Dedifferentiated amniotic fluid mesenchymal stem cell (primary cell): ENCODE measurements around the gene TINCR.

Experiments
- DNase-seq: peaks from one replicate; pipeline ENCODE4 v3.0.0-alpha.2; 2016; ENCODE audit errors: extremely low spot score

The TINCR gene

DNA sequence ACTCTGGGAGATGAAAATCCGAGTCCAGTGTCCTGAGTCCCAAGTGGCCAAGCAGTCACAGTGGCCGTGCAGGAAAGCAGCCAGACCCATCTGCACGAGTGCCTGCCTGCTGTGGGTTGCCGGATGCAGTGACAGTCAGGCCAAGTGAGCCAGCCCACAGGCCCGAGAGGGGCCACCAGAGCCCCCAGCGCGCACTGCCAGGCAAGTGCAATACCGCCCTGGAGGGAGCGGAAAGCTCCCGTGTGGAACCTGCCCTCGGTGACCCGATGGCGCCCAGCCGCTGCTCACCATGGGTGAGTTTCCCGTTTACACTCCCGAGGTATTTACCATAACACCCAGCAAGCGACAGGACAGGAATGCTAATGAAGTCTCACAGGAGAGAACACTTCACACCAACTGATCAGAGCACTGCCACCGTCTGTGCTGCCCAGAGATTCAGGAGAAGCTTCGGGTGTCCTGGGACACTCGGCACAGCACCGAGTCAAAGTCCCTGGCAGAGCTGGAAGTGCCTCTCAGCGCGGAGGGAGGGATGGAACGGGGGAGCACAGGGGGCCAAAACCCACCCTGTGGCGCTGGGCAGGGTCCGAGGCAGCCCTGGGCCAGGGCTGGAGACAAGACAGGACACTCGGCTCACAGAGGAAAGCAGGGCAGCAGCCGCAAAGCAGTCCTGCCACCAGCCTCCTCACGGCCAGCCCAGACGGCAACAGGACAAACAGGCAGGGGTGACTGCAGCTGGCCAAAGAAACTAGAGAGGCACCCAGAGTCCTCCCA, 21.3 kb upstream of the TINCR start:
- no peak for DNase-seq

DNA sequence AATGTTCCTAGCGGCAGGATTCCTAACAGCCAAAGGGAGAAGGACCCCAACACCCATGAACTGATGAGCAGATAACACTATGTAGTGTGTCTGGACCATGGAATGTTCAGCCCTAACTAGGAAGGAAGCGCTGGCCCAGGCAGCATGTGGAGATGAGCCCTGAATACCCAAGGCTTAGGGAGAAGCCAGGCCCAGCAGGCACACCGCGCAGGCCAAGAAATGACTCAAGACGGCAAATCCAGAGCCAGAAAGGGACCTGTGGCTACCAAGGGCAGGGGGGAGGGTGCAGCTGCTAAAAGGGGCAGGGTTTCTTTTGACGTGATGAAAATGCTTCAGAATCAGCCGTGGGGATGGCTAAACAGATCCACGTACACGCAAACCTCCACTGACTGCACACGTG, 20.7 kb upstream of the TINCR start:
- DNase-seq, result no peak

DNA sequence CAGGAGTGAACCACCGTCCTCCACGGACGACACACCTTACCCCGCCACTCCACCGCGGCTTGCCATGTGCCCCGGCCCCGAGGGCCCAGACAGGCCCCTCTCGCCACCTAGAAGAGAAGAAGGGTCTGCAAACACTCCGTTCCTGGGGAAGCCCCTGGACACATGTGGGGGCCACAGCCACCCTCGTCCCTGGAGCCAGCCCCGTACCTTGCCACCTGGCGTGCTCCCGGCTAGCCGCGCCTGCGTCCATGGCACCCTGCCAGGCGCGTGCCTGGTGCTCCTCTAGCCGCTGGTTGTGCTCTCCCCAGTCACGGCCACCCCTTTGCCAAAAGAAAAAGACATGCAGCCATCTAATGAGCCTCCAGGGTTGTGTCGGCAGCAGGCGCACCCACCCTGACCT, 19.9 kb upstream of the TINCR start:
- no peak for DNase-seq

DNA sequence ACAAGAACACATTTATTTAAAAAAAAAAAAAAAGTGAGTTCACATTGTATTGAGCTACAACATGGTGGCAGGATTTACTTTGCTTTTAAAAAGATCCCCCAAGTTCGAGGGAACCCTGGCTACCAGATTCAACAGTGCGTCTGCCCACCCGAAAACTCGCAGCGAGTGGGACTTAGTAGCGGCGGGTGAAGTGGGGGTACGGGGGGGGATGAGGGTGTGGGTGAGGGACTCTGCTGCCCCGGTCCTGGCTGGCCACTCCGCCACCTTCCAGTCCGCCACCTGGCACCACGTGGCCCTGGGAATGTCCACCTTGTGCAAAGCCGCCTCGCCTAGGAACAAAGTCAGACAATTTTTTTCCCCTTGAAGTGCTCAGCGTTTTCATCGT, 19.3 kb upstream of the TINCR start:
- no peak for DNase-seq

DNA sequence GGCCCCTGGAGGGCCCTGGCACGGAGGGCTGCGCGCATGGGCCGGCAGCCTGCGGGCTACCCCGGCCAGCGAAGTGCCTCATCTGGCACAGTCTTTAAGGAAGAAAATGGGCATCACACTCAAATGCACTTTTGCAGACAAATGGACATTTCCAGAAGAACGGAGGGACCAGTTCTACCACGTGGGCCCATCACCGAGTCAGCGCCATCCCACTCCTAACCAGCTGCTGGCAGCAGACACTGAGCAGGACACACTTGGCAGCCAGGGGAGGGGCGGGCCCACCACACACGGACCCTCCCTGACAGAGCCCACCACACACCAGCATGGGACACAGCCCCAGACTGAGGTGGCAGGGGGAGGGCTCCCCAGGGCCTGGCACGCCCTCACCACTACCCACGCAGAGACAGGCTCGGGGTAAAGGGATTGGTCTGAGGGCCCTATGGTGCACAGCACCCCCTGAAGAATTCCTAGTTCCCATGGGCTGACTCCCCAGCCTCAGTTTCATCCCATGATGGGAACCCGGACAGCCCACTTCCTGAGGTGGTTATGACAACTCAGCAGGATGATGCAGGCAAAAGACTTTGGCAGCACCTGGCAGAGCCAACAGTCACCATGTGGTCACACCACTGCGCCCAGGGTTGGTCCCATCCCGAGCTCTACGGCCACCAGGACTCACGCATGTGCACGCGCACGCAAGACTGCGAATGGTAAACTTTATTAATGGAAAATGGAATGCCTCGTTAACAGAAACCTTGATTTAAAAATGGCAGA, 18.7 kb upstream of the TINCR start:
- no peak for DNase-seq

DNA sequence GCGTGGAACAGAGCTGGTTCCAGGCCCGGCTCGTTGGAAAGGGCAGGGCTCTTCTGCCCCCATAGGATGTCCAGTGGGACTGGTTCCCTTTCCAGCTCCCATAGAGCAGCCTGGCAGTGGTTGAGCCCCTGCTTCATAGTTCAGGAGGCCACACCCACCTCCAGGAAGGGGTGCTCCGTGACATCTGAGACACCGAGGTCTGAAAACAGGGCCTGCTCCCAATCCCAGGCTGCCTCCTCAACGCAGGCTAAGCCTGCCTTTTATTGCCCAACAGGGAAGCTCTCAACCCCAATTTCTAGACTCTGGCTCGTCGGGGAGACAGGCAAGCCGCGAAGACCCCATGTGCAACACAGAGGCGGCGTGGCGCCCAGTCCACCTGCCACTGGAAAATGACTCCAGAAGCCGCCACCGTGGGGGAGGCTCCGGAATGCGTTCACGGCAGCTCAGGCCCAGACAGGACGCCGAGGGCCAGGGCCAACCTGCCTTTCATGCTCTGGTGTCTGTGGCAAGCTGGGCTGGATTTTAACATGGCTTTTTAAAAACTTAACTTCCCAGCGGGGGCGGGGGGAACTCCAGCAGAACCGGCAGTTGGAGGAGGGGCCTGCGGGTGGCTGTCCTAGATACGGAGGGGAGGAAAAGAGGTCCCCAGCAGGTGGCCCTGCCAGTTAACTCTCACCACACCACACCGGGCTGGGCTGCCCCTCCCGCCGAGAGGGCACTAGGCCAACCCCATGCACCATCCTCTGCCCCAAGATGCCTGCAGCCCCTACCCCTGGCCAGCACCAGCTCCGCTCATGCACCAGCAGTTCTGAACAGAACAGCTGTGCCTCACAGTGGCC, 17.9 kb upstream of the TINCR start:
- no peak for DNase-seq

DNA sequence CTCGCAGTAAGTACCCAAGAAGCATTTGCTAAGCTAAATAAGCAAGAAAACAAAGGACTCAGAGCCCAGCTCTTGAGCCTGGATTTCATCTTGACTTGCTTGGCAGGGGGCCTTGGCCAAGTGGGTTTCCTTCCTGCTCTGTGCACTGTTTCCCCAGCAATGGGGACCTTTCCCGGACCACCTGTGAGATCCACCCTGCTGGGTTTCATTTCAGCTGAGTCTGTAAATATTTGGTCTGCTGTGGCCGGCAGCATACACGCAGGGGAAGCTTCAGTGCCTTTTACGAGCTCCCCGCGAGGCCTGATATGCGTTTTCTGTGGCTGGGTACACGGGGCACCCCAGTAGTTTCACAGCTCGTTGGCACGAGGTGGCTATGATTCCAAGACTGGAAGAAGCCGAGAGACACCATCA, 12.4 kb upstream of the TINCR start:
- no peak for DNase-seq

DNA sequence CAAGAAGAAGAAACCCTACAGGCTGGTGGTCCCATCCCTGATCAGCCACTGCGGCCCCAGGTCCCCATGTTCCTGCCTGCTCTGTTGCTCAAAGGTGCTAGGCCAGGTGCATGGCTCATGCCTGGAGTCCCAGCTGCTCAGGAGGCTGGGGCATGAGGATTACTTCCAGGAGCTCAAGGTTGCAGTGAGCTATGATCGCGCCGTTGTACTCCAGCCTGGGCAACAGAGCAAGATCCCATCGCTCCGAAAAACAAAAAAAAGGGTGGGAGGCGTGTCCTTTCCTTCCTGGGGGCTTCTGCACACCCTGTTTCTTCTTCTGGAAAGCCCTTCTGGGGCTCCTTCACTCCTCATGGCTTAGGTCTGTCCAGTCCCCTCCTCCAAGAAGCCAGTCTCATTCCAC, 11.9 kb upstream of the TINCR start:
- no peak for DNase-seq

DNA sequence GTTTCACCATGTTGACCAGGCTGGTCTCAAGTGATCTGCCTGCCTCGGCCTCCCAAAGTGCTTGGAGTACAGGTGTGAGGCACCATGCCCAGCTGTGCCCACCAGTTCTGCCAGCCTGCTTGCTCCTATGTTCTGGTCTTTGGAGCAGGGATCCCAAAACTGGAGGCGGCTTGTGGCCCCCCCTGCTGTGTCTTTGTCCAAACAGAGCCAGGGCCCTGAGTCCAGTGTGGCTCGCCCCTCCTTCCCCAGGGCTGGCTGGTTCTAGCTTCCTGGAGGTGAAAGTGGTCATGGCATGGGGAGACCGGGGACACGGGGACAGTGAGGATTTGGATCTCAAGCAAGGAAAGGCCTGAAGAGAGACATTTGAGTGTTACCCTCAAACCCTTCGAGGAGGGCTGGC, 11.5 kb upstream of the TINCR start:
- DNase-seq, result no peak

DNA sequence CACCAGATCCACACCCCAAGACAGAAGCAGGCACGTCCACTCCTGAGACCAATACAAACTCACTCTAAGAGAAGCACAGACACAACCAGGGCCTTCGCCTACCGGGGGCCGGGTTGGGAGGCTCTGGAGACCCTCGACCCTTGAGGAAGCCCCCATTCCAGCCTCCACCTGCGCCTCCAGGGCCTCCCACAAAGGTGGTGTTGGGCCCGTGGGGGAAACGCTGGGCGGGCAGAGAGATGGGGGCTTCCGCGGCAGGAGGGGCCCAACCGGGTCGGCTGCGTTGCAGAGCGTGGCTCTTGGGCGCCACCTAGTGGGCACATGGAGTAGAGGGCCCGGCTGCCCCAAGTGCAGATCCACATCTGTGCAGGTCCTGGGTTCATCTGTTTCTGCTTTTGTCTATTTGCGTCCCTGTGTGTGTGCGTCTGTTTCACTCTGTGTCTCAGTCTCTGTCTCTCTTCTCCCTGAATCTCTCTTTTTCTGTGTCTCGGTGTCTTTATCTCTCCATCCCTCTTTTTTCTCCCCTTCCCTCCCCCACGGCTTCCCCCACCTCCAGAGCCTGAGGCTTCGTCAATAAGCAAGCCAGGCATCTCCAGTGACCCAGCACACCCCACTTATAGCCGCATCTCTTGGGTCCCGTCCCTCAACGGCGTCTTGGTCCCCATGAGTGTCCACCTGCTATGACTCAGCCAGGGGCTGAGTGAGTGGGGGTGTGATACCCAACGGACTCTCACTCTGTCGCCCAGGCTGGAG, 10.5 kb upstream of the TINCR start:
- no peak for DNase-seq

DNA sequence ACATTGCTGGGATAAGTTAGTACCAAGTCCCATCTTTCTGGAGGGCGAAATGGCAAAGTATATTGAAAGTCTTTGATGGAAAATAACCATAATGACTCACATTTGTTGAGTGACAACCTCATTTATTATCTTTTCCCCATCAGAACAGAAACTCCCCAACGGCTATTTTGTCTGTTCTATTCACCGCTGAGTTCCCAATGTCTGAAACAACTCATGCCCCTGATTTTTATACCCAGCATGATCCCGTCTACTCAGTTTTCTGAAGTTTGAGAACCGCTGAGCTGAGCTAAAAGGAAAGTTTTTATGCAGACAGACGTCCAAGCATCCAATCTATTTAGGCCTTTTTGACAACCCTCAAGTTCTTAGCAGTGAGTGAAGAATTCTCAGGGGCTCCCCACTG, 7.8 kb upstream of the TINCR start:
- DNase-seq, result no peak

DNA sequence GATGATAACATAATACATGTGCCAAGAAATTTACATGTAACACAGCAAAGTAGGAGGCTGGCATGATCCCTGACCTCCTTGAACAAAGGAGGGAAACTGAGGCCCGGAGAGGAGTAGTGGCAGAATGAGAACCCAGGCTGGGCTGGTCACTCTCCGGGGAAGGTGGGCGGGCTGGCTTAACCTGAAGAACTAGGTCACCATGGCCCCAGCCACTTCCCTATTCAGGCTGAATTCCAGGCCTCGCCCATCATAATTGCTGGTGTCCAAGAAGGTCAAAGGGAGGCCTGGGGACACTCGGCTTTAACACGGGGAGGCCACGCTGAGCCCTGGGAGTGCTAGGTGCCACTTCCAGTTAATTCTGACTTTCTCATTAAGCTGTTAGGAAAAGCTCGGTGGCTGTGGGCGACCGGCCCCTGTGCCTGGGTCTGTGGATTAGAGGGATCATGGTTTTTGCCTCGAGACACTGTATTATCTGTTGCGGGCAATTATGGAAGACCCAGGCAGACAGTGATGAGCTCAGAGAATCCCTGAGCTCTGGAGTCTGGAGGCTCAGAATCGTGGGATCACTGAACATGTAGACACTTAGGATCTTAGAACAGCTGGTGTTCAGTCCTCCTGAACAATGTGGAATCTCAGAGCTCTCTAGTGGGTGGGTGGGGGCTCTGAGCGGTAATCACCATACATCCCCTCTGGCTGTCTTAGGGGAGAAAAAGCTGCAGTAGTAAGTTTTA, 5.0 kb upstream of the TINCR start:
- DNase-seq, result no peak

DNA sequence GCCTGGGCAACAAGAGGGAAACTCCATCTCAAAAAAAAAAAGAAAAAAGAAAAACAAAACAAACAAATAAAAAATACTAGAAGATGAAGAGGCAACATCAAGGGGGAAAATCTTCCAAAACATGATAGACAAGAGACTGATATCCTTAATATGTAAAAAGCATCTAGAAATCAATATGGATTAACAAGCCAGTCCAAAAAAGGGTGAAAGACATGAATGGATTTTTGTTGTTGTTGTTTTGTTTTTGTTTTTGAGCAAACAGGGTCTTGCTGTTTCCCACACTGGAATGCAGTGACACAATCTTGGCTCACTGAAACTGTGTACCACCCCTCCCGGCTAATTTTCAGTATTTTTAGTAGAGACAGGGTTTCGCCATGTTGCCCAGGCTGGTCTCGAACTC, 4.0 kb upstream of the TINCR start:
- DNase-seq, result no peak

DNA sequence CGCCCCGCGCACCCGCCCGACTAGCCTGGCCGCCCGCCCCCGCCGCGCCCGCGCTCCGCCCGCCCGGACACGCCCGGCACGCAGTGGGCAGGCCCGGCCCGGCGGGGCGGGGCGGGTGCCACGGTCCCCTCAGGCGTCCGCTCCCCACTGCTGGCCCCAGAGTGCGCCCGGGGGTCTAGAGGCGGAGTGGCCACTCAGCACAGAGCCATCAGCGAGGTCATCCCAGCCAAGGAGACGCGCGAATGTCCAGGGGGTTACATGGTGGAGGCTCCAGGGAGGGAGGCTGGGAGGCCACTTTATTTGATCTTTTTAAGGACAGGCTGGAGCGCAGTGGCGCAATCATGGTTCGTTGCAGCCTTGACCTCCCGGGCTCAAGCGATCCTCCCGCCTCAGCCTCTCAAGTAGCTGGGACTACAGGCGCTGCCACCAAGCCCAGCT, 236 bp upstream of the TINCR start:
- no peak for DNase-seq

DNA sequence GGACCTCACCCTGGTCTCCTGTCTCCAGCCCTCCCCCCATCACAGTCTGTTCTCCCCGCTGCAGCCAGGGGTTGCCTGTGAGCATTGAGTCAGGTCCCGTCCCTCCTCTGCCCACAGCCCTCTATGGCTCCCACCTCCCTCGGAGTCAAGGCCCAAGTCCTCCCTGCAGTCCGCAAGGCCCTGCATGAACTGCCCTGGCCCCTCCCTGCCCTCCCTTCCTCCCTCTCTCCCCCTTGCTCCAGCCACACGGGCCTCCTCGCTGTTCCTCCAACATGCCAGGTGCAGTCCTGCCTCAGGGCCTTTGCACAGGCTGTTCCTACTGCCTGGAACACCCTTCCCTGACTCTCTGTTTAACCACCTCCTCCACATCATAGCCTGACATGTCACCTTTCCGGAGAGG, 2.8 kb downstream of the TINCR start:
- no peak for DNase-seq

DNA sequence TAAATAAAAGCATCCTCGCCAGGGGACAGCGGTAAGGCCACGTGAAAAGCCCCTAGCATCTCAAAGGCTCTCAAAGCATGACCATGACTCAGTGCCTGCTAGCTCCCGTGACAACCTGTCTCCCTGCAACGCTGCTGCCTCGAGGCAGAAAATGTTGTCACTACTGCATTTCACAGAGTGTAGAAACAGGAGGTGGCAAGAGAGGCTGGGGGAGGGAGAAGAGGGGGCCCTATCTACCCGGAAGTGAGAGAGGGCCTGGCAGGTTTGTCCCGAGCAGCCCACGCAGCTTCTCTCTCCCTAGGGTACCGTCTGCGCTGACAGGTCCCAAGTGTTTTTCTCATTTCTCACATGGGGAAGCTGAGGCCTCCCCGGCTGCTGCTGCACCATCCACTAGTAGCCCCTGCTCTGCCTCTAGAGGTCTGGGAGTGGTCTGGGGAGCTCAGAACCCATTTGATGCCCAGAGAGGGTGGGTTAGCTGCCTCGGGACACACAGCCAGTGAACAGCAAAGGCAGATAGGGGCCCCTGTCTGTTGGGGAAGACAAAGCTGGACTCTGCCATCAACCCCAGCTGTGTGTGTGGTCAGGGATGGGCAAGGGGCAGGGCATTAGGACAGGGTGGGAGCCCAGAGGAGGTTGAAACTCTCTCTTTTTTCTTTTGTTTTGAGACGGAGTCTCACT, 3.7 kb downstream of the TINCR start:
- DNase-seq, result no peak

DNA sequence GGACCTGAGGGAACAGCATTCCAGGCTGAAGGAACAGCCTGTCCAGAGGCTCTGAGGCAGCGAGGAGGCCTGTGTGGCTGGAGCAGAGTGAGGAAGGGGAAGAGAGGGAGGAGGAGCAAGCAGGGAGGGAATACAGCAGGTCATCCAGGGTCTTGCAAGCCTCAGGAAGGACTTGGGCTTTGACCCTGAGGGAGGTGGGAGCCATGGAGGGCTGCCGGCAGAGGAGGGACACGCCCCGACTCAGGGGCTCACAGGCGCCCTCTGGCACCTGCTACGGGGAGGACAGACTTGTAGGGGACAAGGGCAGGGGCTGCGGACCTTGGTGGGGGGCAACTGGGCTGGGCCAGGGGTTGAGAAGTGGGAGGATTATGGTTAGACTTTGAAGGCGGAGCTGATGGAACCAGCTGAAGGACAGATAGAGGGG, 4.7 kb downstream of the TINCR start:
- DNase-seq, result no peak

DNA sequence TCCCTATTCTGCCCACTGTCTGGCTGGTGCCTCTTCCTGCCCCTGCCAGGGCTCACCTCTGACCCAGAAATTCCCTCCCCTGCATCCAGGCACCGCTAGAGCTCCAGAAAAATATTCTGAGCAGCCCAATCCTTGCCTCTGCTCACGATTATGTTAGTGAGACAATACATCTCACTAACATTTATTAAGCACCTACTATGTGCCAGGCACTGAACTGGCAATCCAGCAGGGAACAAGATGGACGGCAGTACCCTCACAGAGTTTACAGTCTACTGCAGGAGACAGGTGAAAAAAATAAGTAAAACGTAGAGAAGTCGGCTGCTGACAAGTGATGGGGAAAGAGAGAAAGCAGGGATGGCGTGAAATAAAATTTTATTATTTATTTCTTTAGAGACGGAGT, 5.5 kb downstream of the TINCR start:
- DNase-seq, result no peak

DNA sequence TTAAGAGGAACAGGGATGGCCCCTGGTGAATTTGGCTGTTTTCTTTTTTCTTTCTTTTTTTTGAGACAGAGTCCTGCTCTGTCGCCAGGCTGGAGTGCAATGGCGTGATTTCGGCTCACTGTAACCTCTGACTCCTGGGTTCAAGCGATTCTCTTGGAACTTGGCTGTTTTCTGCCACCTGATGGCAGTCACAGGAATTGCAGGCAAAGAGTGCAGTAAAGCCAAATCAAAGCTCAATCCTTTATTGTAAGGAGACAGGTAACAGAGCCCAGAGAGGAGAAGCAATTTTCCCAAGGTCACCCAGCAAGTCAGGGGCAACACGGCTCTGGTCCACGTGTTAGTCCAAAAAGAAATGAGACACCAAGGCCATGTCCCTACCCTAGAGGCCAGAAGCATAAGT, 6.2 kb downstream of the TINCR start:
- DNase-seq, result no peak

DNA sequence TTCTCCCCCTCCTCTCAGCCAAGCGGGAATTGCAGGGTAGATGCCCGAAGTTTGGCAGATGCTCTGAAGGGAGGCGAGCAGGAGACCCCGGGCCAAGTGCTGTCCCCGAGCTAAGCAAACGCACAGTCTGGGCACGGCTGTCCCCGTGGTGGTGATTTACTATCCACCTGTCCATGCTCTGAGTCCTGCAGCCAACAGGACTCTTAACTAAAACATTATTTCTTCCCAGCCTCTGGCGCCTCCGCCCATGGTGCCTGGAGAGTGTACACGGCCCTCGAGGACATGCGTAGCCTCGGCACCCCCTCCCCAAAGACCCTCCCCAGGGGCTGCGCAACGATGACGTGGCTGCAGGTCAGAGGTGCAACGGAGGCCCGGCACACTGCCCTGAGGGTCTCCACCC, 7.6 kb downstream of the TINCR start:
- no peak for DNase-seq

DNA sequence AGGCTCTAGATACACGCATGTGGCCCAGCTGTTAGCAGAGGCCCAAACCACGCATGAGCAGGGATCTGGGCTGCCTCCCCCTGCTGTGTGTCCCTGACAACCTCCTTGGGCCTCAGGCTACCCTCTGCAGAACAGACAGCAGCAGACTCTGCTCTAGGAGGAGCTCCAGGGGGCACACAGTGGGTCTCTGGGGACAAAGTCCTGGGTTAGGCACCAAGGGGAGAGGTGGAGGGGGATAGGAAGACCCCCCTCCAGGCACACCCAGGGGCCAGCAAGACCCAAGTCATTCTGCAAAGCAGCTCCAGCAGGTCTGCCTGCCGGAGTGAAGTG, 8.0 kb downstream of the TINCR start:
- DNase-seq, result no peak
